NCI-H146 (cell line): ENCODE data around the gene PSMG1.
A peak's percentile ranks its signal among the peaks of the same experiment; 100 is the strongest.
"Not testable (repeated sequence)": the region's sequence is repeated elsewhere in the genome, so short reads cannot be mapped to it uniquely, and the experiment has no call there.

ENCODE experiments used
- DNase-seq: peaks from one replicate; lab custom pipeline; 2025; lab: John Stamatoyannopoulos, UW

PSMG1 gene

GRCh38 chr21:39188521-39189139 lies 5.4 kb upstream of the PSMG1 start:
- no peak for DNase-seq

GRCh38 chr21:39187141-39187540 lies 3.9 kb upstream of the PSMG1 start:
- no peak for DNase-seq

DNA sequence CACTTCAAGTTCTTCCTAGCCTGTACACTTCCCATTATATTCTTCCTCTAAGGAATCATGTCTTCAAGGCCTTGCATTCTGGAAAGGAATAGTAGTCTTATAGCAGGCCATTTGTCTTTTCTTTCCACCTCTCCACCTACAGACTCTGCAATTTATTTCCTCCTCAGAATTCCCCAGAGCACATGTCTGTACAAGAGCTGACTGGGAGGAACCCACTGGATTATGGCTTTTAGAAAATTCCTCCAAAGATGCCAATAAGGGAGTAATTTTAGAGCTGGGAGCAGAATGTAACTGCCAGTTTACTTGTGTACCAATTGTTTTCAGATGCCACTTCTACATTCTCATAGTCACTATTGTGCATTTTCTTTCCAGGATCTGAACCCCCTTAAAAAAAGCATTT lies 3.4 kb upstream of the PSMG1 start:
- DNase-seq = no peak

GRCh38 chr21:39185157-39185556 lies 1.9 kb upstream of the PSMG1 start:
- no peak for DNase-seq

GRCh38 chr21:39184050-39184980 lies 1.1 kb upstream of the PSMG1 start:
- DNase-seq = no peak

DNA sequence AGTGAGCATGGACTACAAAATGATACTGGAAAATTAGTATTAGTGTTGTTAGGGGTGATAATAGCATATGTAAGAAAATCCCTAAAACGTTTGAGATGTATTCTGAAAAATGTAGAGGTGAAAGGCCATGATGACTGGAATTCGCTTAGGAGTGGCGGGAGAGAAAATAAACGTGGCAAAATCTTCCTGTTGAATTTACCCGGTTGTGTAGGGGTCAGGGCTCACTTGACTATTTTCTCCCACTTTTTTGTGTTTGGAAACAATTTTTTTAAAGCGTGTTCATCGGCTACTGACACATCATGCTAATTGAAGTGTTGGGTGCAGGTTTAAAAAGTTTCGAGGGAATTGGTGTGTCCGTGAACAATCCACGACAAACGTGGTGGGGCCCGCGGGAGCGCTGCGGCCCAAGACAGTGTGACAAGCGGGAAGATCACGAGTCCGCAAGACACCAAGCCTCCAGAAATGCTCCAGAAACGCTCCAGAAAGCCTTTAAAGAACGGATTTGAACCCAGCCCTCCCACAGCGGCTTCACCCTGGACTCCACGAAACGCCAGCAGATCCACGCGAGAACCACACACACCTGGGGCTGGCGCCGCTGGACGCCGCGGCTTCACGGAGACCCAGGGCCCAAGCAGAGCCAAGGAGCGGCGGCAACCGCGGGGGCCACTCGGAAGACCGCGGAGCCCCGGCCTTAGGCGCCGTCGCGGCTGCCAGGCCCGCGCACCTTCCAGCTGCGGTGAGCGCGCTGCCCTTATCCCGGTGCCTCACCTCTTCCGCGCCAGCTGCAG lies 573 bp downstream of the PSMG1 start:
- DNase-seq = peak; percentile 26

DNA sequence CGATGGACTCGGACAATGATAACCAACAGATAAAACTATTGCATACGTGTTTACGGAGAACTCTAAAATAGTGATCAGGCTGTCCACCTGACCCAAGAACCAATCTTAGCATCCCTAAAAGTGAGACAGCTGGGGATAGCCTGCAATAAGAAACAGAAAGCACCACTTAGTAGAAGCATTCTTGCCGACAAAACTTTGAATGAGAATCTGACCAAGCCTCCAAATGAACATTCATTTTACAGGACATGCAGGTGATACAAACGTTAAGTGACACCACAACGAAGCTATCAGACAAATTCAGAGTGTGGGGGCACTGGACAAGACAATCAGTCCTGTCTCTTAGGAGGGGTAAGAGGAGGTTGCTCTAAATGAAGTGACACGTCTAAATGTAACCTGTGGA lies 1.2 kb downstream of the PSMG1 start:
- DNase-seq = no peak

- DNase-seq = no peak
These were observed 1.9 kb downstream of the PSMG1 start for GRCh38 chr21:39181205-39181818.

- no peak for DNase-seq
These were observed 2.7 kb downstream of the PSMG1 start for GRCh38 chr21:39180429-39181019.

DNA sequence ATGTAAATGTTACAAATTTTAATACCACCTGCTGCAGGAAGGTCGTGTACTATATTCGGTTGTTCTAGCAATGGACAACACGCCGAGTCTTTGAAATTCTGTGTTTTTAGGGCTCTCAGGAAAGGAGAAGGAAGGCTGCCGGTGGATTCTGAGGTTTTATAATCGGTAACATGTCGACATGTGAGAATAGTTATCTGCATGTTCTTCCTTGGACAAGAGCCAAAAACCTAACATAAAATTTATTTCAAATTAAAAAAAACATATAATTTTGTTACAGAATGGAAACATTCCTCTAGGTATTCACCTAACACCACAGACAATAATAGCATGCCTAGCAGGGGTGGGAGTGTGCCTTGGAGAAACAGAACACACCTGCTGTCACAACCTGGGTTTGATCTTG lies 4.8 kb downstream of the PSMG1 start:
- no peak for DNase-seq

DNA sequence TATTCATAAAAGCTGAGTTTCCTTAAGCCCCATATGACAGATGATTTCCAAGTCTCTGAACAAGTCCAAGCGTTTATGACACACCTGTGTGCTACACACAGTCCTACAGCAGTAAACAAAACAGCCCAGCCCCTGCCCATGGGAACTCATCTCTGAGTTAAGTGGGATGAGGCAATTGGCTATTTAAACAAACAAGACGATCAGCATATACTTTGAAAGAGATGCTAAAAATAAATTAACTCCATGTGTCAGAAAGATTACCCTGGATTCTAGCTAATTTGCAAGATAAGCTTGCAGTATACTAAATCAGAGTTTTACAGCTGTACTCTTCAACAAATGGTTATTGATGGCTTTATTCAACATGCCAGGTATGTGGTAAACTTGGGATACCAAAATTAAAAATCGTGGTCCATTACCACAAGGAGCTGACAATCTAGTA lies 7.0 kb downstream of the PSMG1 start:
- no peak for DNase-seq

- DNase-seq = no peak
These were observed 7.6 kb downstream of the PSMG1 start for GRCh38 chr21:39175665-39176064.

DNA sequence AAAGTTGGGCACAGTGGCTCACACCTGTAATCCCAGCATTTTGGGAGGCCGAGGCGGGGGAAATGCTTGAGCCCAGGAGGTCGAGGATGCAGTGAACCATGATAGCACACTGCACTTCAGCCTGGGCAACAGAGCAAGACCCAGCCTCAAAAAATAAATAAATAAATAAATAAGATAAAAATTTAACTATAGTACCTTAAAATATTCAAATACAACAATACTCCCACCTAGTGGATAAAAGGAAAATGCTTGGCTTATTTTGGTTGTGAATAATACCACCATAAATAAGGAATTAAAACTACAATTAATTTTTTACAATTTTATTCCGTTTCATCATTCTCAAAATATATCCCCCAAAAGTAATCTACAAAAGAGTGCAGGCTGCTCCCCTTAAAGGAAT lies 8.1 kb downstream of the PSMG1 start:
- DNase-seq = no peak

GRCh38 chr21:39173716-39174680 lies 9.3 kb downstream of the PSMG1 start:
- DNase-seq = no peak

GRCh38 chr21:39169906-39170305 lies 13.3 kb downstream of the PSMG1 start:
- DNase-seq = no peak

GRCh38 chr21:39168800-39169199 lies 14.5 kb downstream of the PSMG1 start:
- DNase-seq = no peak

GRCh38 chr21:39164523-39164922 lies 18.7 kb downstream of the PSMG1 start:
- DNase-seq = no peak

- DNase-seq = no peak
These were observed 22.2 kb downstream of the PSMG1 start for GRCh38 chr21:39161064-39161463.

DNA sequence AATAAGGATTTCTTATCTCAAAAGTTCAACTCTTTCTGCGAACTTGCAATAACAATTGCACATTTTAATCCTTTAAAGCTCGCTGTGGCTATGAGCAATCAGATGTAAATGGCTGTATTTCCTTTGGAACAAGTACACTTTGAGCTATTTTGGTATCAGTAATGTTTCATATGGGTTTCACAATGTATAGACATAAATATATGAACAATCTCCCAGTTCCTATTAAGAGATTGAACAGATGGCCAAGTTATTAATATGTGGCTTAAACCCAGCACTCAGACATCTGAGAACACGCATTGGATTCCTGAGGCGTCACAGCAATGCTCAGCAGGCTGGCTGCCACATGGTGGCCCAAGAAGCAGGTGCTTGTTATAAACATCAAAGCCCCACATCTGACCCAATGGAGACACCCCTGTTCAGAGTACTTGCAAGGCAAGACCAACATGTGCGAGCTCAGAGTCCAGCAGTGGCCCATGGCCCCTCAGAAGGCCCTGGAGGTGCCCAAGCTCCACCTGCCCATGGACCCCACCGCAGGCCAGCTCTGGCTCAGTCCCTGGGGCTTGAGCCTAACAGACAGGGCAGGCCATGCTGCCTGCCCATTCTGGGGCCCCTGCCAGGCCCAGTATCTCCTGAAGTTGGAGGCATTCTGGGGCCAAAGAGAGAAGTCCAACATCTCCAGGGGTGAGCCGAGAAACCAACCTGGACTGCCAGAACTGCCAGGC lies 23.7 kb downstream of the PSMG1 start:
- DNase-seq = no peak

DNA sequence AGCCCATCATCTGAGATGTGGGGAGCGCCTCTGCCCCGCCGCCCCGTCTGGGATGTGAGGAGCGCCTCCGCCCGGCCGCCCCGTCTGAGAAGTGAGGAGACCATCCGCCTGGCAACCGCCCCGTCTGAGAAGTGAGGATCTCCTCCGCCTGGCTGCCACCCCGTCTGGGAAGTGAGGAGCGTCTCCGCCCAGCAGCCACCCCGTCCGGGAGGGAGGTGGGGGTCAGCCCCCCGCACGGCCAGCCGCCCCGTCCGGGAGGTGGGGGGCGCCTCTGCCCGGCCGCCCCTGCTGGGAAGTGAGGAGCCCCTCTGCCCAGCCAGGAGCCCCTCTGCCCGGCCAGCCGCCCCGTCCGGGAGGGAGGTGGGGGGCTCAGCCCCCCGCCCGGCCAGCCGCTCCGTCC lies 26.0 kb downstream of the PSMG1 start:
- DNase-seq = not testable (repeated sequence)
